GM10266 (cell line): ENCODE data around the gene LRRN4CL.
A peak's percentile ranks its signal among the peaks of the same experiment; 100 is the strongest.

ENCODE experiments used
- DNase-seq: peaks from one replicate; pipeline ENCODE4 v3.0.0; 2012; ENCODE audit errors: extremely low spot score
- TF ChIP-seq, protein P1 (sequence below): IDR thresholded peaks from 2 replicates; pipeline ENCODE4 v1.5.1; 2012; ENCODE audit warnings: mild to moderate bottlenecking, low read depth; ENCODE audit not compliant: control insufficient read depth, insufficient read depth; ENCODE audit errors: missing control alignments

Gene LRRN4CL

DNA sequence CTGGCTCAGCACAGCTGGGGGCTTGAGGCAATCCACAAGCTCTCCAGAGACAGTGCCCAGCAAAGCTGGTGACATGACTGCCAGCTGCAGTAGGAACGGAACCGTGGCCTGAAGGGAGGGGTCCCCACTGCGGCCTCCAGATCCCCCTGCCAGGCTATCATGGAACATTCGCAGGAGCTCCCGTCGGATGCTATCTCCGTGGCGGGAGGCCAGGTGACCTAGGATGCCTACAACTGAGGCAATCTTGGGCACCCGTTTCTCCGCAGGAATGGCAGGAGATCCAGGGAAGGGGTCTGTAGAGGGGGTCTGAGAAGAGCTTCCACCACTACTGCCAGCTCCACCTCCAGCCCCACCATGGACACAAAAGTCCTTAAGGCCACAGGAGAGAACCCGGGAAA, 40.4 kb downstream of the LRRN4CL start:
- TF ChIP-seq, protein P1, sequence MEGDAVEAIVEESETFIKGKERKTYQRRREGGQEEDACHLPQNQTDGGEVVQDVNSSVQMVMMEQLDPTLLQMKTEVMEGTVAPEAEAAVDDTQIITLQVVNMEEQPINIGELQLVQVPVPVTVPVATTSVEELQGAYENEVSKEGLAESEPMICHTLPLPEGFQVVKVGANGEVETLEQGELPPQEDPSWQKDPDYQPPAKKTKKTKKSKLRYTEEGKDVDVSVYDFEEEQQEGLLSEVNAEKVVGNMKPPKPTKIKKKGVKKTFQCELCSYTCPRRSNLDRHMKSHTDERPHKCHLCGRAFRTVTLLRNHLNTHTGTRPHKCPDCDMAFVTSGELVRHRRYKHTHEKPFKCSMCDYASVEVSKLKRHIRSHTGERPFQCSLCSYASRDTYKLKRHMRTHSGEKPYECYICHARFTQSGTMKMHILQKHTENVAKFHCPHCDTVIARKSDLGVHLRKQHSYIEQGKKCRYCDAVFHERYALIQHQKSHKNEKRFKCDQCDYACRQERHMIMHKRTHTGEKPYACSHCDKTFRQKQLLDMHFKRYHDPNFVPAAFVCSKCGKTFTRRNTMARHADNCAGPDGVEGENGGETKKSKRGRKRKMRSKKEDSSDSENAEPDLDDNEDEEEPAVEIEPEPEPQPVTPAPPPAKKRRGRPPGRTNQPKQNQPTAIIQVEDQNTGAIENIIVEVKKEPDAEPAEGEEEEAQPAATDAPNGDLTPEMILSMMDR: no peak
- DNase-seq: no peak

DNA sequence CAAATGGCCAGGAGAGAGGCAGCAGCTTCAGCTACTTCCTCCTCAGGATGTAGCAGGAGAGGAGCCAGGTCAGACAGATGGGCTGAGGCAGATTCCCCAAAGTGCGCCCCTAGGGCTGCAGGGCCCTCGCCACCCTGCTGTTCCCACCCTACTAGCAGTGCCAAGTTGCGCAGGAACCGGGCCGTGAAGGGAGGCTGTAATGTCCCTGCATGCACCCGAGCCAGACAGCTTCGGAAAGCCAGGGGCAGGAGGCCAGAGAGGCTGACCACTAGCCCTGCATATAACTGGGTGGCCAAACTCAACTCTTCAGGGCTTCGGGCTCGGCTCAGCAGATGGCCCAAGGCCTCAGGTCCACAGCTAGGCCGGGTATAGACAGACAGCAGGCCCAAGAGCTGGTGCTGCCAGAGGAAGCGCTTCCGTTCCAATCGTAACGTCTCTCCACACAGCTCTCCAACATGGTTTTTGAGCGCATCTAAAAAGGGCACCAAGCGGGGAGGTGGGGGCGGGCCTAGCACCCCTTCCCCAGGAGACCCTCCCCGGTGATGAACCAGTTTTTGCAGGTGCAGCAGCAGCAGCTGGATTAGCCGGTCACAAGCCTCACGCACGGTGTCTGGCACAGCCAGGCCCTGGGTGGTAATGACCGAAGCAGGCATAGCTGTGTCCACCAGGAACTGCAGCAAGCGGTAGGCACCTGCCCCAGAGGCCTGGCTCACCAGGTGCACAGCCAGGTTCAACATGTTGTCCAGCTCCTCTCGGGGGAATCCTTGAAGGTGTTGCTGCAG, 41.0 kb downstream of the LRRN4CL start:
- DNase-seq: no peak
- TF ChIP-seq, protein P1: no peak

DNA sequence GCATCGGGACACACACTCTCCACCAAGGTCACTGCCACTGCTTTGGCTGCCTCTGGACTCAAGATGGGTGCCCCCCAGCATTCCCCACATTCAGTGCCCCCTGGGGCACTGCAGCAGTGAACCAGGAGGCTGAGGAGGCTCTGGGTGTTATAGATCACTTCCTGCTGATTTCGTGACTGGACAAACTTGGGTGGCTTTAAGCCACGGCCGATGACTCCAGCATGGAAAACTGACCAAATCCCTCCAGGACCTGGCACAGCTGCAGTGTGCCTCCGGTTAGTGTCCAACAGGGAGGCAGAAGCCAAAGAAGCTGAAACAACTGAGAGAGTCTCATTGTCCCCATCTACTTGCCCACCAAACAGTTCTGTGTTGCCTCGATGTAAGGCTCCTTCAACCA, 41.7 kb downstream of the LRRN4CL start:
- TF ChIP-seq, protein P1: no peak
- DNase-seq: no peak

DNA sequence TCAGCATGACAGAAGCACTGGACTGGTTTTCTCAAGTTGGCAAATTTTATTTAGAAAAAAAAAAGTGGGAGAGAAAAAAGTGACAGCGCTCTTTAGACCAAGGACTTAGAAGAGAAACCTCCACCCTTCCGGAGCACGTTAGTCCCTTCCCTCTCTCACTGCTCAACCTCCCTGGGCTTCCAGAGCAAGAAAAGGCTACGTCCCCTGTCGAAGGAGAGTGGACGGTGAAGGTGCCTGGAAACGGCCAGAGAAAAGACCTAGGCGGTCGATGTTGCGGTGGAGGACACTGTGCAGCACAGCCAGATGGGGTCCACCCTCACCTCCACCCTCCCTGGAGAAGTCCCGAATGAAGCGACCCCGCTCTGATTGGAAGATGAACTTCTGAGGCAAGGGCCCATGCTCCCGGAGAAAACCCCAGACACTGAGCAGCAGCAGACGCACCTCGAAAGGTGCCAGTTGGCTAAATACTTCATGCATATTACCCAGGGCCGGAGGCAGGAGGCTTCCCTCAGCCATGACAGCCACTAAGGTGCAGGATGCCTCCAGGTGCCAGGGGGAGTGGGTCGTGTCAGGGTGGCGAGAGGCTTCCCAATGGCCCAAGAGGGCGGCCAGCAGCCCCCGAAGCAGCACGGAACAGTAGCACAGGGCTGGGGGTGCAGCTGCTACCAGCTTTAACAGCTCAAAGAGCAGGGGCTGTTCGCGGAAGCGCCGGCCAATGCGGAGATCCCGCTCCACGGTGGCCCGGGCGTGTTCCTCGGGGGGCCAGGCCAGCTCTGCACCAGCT, 42.3 kb downstream of the LRRN4CL start:
- DNase-seq: no peak
- TF ChIP-seq, protein P1: no peak

DNA sequence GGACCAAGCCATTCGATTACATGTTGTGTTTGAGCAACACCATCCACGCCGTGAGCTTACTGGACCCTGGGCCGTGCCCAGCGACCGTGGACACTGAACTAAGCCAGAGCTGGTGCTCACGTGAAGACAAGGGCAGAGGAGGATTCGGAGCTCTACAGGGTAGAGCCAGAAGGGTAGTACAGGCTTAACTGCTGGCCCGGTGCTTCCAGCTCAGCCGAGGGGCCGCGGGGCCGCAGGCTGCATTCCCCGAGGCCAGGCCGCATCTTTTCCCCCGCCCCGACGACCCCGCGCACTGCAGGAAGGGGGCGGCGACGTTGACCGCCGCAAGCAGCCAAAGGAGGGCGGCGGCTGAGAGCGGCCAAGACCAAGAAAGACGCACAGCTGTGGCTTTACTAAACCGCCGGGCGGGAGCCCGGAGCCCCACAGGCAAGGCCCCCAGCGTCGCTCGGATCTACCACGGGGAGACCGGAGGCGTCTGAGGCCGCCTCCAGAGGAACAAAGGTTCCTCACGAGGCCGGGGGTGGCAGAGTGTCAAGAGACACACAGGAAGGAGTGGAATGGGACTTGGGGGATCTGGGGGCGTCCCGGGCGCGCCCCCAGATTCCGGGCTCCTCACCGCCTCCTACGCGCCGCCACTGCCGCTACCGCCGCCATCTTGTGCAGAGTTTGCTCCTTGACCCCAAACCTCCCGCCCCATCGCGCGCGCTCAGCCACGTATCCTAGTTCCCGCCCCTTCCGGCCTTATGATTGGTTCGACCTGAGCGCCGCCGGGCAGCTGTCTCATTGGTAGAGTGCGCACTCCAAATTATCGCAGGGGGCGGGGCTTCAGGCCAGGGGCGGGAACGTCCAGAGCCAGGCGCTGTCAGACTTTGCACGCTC, 43.1 kb downstream of the LRRN4CL start, which contains the start of gene GANAB:
Gene GANAB (minus strand): TSS at position 668 of the 879 bp plus-strand sequence. CDS start 14 bp downstream, at position 654.
- TF ChIP-seq, protein P1: no peak

DNA sequence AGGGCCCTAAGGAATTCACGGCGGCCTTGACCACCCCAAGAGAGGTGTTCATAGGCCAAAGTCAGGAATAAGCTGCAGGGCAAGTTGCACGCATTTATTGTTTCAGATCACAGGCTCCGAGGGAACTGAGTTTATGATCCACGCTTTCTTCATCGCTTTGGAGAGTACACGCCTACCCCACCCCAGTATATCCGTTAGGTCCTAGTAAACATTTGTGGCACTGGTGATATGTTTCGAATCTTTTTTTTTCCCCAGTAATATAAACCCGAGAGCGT, 43.7 kb downstream of the LRRN4CL start:
- TF ChIP-seq, protein P1: no peak
- no peak for DNase-seq

More for the DNA sequence above, 43.1 kb downstream of the LRRN4CL start, which contains the start of gene GANAB:
- peak; percentile 99 for DNase-seq

DNA sequence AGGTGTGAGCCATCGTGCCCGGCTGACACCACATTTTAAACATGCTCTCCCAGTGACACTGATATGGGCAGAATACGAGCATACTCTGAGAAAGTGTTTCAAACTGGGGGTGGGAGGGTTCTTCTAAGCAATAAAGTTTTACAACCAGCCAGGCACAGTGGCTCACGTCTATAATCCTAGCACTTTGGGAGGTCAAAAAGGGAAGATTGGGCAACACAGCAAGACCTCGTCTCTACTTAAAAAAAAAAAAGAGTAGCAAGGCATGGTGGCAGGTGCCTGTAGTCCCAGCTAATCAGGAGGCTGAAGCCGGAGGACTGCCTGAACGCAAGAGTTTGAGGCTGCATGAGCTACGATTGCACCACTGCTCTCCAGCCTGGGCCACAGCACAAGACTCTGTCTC, 45.1 kb downstream of the LRRN4CL start:
- TF ChIP-seq, protein P1: no peak

More for the DNA sequence above, 45.1 kb downstream of the LRRN4CL start:
- no peak for DNase-seq
